ENCODE data around the gene DNAH17.

DNA sequence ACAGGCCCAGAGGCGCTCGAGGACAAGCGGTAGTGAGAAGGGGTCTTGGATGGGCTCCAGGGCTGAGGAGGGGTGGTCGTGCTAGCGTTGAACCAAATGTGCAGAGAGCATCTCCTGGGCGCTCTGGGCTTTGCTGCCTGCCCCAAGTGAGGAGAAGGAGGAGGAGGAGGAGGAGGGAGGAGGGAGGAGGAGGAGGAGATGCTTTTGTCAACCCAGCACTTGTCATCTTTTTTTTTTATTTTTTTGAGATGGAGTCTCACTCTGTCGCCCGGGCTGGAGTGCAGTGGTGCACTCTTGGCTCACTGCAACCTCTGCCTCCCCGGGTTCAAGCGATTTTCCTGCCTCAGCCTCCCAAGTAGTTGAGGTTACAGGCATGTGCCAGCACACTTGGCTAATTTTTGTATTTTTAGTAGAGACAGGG is 138.9 kb downstream of the DNAH17 start:
- TF ChIP-seq, protein P1, sequence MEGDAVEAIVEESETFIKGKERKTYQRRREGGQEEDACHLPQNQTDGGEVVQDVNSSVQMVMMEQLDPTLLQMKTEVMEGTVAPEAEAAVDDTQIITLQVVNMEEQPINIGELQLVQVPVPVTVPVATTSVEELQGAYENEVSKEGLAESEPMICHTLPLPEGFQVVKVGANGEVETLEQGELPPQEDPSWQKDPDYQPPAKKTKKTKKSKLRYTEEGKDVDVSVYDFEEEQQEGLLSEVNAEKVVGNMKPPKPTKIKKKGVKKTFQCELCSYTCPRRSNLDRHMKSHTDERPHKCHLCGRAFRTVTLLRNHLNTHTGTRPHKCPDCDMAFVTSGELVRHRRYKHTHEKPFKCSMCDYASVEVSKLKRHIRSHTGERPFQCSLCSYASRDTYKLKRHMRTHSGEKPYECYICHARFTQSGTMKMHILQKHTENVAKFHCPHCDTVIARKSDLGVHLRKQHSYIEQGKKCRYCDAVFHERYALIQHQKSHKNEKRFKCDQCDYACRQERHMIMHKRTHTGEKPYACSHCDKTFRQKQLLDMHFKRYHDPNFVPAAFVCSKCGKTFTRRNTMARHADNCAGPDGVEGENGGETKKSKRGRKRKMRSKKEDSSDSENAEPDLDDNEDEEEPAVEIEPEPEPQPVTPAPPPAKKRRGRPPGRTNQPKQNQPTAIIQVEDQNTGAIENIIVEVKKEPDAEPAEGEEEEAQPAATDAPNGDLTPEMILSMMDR (IDR thresholded peaks at IDR 0.05), result no peak
- TF ChIP-seq POLR2A (IDR thresholded peaks at IDR 0.05), result no peak
